Endodermal cell (in vitro differentiated cells): ENCODE results near the gene DMBT1. TPM values are rescaled to one million over a fixed set of nuclear protein-coding genes. Genes with fewer than 3 reads are reported as not detected.
A peak's percentile ranks its signal among the peaks of the same experiment; 100 is the strongest.

Experiments
- DNase-seq: peaks from one replicate; pipeline ENCODE4 v3.0.0-alpha.2; 2017
- H3K27ac ChIP-seq: 2 replicates; pipeline ENCODE4 v1.5.1; 2013; ENCODE audit warnings: mild to moderate bottlenecking, low read depth, low read length, moderate library complexity
- H3K27me3 ChIP-seq: 2 replicates; pipeline ENCODE4 v1.6.1; 2013; ENCODE audit warnings: mild to moderate bottlenecking, low read length, moderate library complexity; ENCODE audit not compliant: insufficient read depth, control insufficient read depth, poor library complexity, severe bottlenecking
- H3K36me3 ChIP-seq: 2 replicates; pipeline ENCODE4 v1.7.0; 2013; ENCODE audit warnings: mild to moderate bottlenecking, low read length, moderate library complexity; ENCODE audit not compliant: control insufficient read depth, insufficient read depth
- H3K4me1 ChIP-seq: one replicate; pipeline ENCODE4 v1.7.0; 2013; ENCODE audit warnings: low read length; ENCODE audit not compliant: control insufficient read depth, insufficient read depth
- H3K4me3 ChIP-seq: 2 replicates; pipeline ENCODE4 v1.5.1; 2013; ENCODE audit warnings: mild to moderate bottlenecking, low read length, moderate library complexity
- H3K9ac ChIP-seq: 2 replicates; pipeline ENCODE4 v1.6.1; 2013; ENCODE audit warnings: mild to moderate bottlenecking, low read length, moderate library complexity; ENCODE audit not compliant: poor library complexity, severe bottlenecking; ENCODE audit errors: extremely low read depth
- H3K9me3 ChIP-seq: 2 replicates; pipeline ENCODE4 v1.6.1; 2013; ENCODE audit warnings: mild to moderate bottlenecking, low read length, moderate library complexity; ENCODE audit not compliant: control insufficient read depth
- H3K27ac Mint-ChIP-seq: 2 replicates; pipeline ENCODE4 v1.8.0; 2020; ENCODE audit warnings: mixed read lengths
- H3K27me3 Mint-ChIP-seq: 2 replicates; pipeline ENCODE4 v1.8.0; 2021; ENCODE audit warnings: mild to moderate bottlenecking, mixed read lengths; ENCODE audit not compliant: insufficient read depth
- H3K36me3 Mint-ChIP-seq: 2 replicates; pipeline ENCODE4 v1.8.0; 2020; ENCODE audit warnings: low read depth, mixed read lengths
- H3K4me1 Mint-ChIP-seq: 2 replicates; pipeline ENCODE4 v1.8.0; 2020; ENCODE audit warnings: mixed read lengths
- H3K4me3 Mint-ChIP-seq: 2 replicates; pipeline ENCODE4 v1.8.0; 2020; ENCODE audit warnings: mild to moderate bottlenecking, moderate library complexity, mixed read lengths
- H3K9me3 Mint-ChIP-seq: 2 replicates; pipeline ENCODE4 v1.8.0; 2020; ENCODE audit warnings: mild to moderate bottlenecking, mixed read lengths
- WGBS, 2 experiments: methylation state at CpG; one replicate each; pipeline versions ENCODE4 v1.1.5 to v1.1.7; 2013; ENCODE audit warnings: missing lambda C conversion rate in 2 of 2, mixed read lengths in 1 of 2; ENCODE audit not compliant: insufficient coverage in 1 of 2, insufficient read length in 1 of 2; 5-methylcytosine and 5-hydroxymethylcytosine counted together
- total RNA-seq, 2 donors: library from RNA; stranded (reverse); fragmentation: NEBNext Ultra II Directional in 1 of 2; extraction: Animal tissue kit (Norgen Biotek cat#: 25700) in 1 of 2; gene quantifications; 2 replicates in 1 of 2; 3 replicates in 1 of 2; pipeline ENCODE4 v1.2.1, GENCODE V29; 2021
- TF ChIP-seq, protein P1 (sequence below): fragments of 200-600 bp; sonication (generic); conservative IDR thresholded peaks from 2 replicates; pipeline ENCODE4 v1.5.0; 2021; ENCODE audit warnings: antibody characterized with exemption, mild to moderate bottlenecking

Gene DMBT1
- total RNA-seq, 2 donors from 2014 or later, result not detected

- WGBS, 2 experiments, result 73 to 100% methylated on average over 2 to 3 of the region's 3 CpGs
- no peak for DNase-seq
- no peak overlapping the region for H3K27ac ChIP-seq
- H3K27me3 ChIP-seq, result peaks cover 5% of the 10 kb centered on the region
- no peaks in the 10 kb centered on the region for H3K36me3 Mint-ChIP-seq
- H3K36me3 ChIP-seq, result no peaks in the 10 kb centered on the region
- peaks cover 18% of the 10 kb centered on the region for H3K27me3 Mint-ChIP-seq
- TF ChIP-seq, protein P1, sequence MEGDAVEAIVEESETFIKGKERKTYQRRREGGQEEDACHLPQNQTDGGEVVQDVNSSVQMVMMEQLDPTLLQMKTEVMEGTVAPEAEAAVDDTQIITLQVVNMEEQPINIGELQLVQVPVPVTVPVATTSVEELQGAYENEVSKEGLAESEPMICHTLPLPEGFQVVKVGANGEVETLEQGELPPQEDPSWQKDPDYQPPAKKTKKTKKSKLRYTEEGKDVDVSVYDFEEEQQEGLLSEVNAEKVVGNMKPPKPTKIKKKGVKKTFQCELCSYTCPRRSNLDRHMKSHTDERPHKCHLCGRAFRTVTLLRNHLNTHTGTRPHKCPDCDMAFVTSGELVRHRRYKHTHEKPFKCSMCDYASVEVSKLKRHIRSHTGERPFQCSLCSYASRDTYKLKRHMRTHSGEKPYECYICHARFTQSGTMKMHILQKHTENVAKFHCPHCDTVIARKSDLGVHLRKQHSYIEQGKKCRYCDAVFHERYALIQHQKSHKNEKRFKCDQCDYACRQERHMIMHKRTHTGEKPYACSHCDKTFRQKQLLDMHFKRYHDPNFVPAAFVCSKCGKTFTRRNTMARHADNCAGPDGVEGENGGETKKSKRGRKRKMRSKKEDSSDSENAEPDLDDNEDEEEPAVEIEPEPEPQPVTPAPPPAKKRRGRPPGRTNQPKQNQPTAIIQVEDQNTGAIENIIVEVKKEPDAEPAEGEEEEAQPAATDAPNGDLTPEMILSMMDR, result no peak
- H3K9me3 ChIP-seq, result no peaks in the 10 kb centered on the region
- H3K4me1 ChIP-seq, result no peaks in the 10 kb centered on the region
- no peak overlapping the region for H3K27ac Mint-ChIP-seq
- H3K4me3 Mint-ChIP-seq, result no peak overlapping the region
- H3K4me3 ChIP-seq, result no peak overlapping the region
- H3K4me1 Mint-ChIP-seq, result no peaks in the 10 kb centered on the region
- H3K9ac ChIP-seq, result no peak overlapping the region
- no peaks in the 10 kb centered on the region for H3K9me3 Mint-ChIP-seq
These were observed 80.4 kb downstream of the DMBT1 start for GRCh38 chr10:122640921-122641320.

DNA sequence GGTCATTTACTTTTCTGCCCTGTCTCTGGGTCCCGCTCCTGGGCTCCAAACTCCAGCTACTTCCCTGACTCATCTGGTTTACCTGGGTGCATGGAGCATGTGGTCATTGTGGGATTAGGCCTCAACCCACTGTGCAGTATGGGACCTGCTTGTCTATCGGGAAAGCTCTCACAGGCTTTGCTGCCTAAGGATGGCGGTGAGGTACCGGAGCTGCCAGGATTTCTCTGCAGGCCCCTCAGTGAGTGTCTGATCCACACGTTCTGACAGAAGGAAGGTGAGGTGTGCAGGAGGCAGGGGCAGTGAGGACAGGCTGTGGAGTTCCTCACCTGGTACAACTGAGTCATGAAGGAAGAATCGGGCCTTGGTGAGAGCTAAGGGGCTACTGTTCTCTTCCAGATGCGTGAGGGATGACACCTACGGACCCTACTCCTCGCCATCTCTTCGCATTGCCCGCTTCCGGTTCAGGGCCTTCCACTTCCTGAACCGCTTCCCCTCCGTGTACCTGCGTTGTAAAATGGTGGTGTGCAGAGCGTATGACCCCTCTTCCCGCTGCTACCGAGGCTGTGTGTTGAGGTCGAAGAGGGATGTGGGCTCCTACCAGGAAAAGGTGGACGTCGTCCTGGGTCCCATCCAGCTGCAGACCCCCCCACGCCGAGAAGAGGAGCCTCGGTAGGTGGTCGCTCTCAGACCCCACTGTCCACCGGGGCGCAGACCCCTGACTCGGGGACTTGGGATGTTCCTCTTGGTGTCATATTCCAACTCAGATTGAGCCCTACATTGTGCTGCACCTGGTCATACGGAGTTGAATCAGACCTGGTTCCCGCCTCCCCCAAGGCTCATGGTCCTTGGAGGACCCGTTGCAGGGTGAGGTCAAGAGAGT lies 82.4 kb downstream of the DMBT1 start:
- Mint-ChIP-seq H3K9me3 (no peaks in the 10 kb centered on the region), H3K36me3 (no peaks in the 10 kb centered on the region), H3K4me3 (no peak overlapping the region), H3K27ac (no peak overlapping the region), H3K27me3 (peaks cover 27% of the 10 kb centered on the region), H3K4me1 (no peaks in the 10 kb centered on the region)
- Histone ChIP-seq H3K9me3 (no peaks in the 10 kb centered on the region), H3K4me3 (no peak overlapping the region), H3K9ac (no peak overlapping the region), H3K27ac (no peak overlapping the region), H3K4me1 (no peaks in the 10 kb centered on the region), H3K27me3 (peaks cover 16% of the 10 kb centered on the region), H3K36me3 (no peaks in the 10 kb centered on the region)
- WGBS, 2 experiments, result 92 to 93% methylated on average over 29 to 31 of the region's 31 CpGs
- DNase-seq, result peak; percentile 34
- TF ChIP-seq, protein P1, result no peak

GRCh38 chr10:122643931-122644534 lies 83.5 kb downstream of the DMBT1 start:
- H3K36me3 ChIP-seq, result no peaks in the 10 kb centered on the region
- Mint-ChIP-seq H3K27me3 (peaks cover 28% of the 10 kb centered on the region), H3K36me3 (no peaks in the 10 kb centered on the region), H3K4me1 (no peaks in the 10 kb centered on the region), H3K4me3 (no peak overlapping the region), H3K9me3 (no peaks in the 10 kb centered on the region), H3K27ac (no peak overlapping the region)
- H3K9me3 ChIP-seq, result no peaks in the 10 kb centered on the region
- no peak overlapping the region for H3K27ac ChIP-seq
- H3K4me3 ChIP-seq, result no peak overlapping the region
- H3K27me3 ChIP-seq, result peaks cover 20% of the 10 kb centered on the region
- DNase-seq, result peak; percentile 26
- no peaks in the 10 kb centered on the region for H3K4me1 ChIP-seq
- TF ChIP-seq, protein P1, result no peak
- H3K9ac ChIP-seq, result no peak overlapping the region
- WGBS, 2 experiments, result 85 to 92% methylated on average over 6 to 13 of the region's 13 CpGs
